GM12865 (cell line): ENCODE data around the gene VTI1A.

Experiments
- DNase-seq: peaks from one replicate; pipeline ENCODE4 v3.0.0; 2010; ENCODE audit warnings: low read depth
- H3K4me3 ChIP-seq: 2 replicates; pipeline ENCODE4 v1.5.1; 2011; ENCODE audit warnings: mild to moderate bottlenecking, low read depth, low read length, control low read depth
- CTCF ChIP-seq: IDR thresholded peaks from 2 replicates; pipeline ENCODE4 v1.5.1; 2011; ENCODE audit warnings: low read length, control low read depth, low read depth, inconsistent platforms; ENCODE audit not compliant: insufficient read depth; ENCODE audit errors: missing control alignments

Gene VTI1A

GRCh38 chr10:112758961-112759360 lies 311.9 kb downstream of the VTI1A start:
- TF ChIP-seq CTCF, result no peak
- DNase-seq, result no peak
- H3K4me3 ChIP-seq, result no peak overlapping the region

GRCh38 chr10:112759496-112759895 lies 312.5 kb downstream of the VTI1A start:
- no peak for TF ChIP-seq CTCF
- no peak overlapping the region for H3K4me3 ChIP-seq
- DNase-seq, result no peak

- H3K4me3 ChIP-seq, result no peak overlapping the region
- no peak for TF ChIP-seq CTCF
- no peak for DNase-seq
Observed at GRCh38 chr10:112761256-112761655, 314.2 kb downstream of the VTI1A start.

GRCh38 chr10:112763916-112764520 lies 317.0 kb downstream of the VTI1A start:
- DNase-seq, result no peak
- H3K4me3 ChIP-seq, result no peak overlapping the region
- TF ChIP-seq CTCF, result no peak

- no peak for DNase-seq
- no peak overlapping the region for H3K4me3 ChIP-seq
- TF ChIP-seq CTCF, result no peak
Observed at GRCh38 chr10:112765717-112766235, 318.8 kb downstream of the VTI1A start.

- H3K4me3 ChIP-seq, result no peak overlapping the region
- no peak for DNase-seq
- no peak for TF ChIP-seq CTCF
Observed at GRCh38 chr10:112766636-112767035, 319.6 kb downstream of the VTI1A start.

- no peak overlapping the region for H3K4me3 ChIP-seq
- no peak for TF ChIP-seq CTCF
- no peak for DNase-seq
Observed at GRCh38 chr10:112767156-112767555, 320.1 kb downstream of the VTI1A start.
